Ishikawa (cell line): ENCODE measurements around the gene STOX1.

Source experiments
- CEBPB ChIP-seq: IDR thresholded peaks from 2 replicates; pipeline ENCODE4 v1.6.1; 2012
- CREB1 ChIP-seq: IDR thresholded peaks from 2 replicates; pipeline ENCODE4 v1.6.1; 2012; ENCODE audit warnings: low read depth
- EGR1 ChIP-seq: IDR thresholded peaks from 2 replicates; pipeline ENCODE4 v1.6.1; 2012
- EP300 ChIP-seq: IDR thresholded peaks from 2 replicates; pipeline ENCODE4 v1.6.1; 2012; ENCODE audit warnings: borderline replicate concordance
- FOXM1 ChIP-seq: IDR thresholded peaks from 2 replicates; pipeline ENCODE4 v1.6.1; 2012; ENCODE audit warnings: low read depth, borderline replicate concordance
- MAX ChIP-seq: IDR thresholded peaks from 2 replicates; pipeline ENCODE4 v1.6.1; 2012
- NFIC ChIP-seq: IDR thresholded peaks from 2 replicates; pipeline ENCODE4 v1.6.1; 2012
- RAD21 ChIP-seq: IDR thresholded peaks from 2 replicates; pipeline ENCODE4 v1.6.1; 2012; ENCODE audit warnings: low read depth
- REST ChIP-seq: IDR thresholded peaks from 2 replicates; pipeline ENCODE4 v1.6.1; 2012; ENCODE audit warnings: low read depth, mild to moderate bottlenecking
- TAF1 ChIP-seq: IDR thresholded peaks from 2 replicates; pipeline ENCODE4 v1.6.1; 2012; ENCODE audit warnings: low read depth, mild to moderate bottlenecking
- TCF12 ChIP-seq: IDR thresholded peaks from 2 replicates; pipeline ENCODE4 v1.6.1; 2012; ENCODE audit warnings: low read depth
- TEAD4 ChIP-seq: IDR thresholded peaks from 2 replicates; pipeline ENCODE4 v1.6.1; 2012
- USF1 ChIP-seq: IDR thresholded peaks from 2 replicates; pipeline ENCODE4 v1.6.1; 2012
- YY1 ChIP-seq: IDR thresholded peaks from 2 replicates; pipeline ENCODE4 v1.6.1; 2012; ENCODE audit warnings: low read depth
- ZBTB7A ChIP-seq: IDR thresholded peaks from 2 replicates; pipeline ENCODE4 v1.6.1; 2012; ENCODE audit warnings: low read depth

Gene STOX1

GRCh38 chr10:68829521-68829920 is 2.2 kb downstream of the STOX1 start:
- no peak for TF ChIP-seq CREB1
- TF ChIP-seq EGR1, result no peak
- TF ChIP-seq TAF1, result no peak
- TF ChIP-seq TCF12, result no peak
- TF ChIP-seq USF1, result no peak
- no peak for TF ChIP-seq MAX
- TF ChIP-seq YY1, result no peak
- no peak for TF ChIP-seq RAD21
- TF ChIP-seq EP300, result no peak
- TF ChIP-seq REST, result no peak

GRCh38 chr10:68829952-68830351 is 2.6 kb downstream of the STOX1 start:
- no peak for TF ChIP-seq YY1
- no peak for TF ChIP-seq TAF1
- TF ChIP-seq EP300, result no peak
- TF ChIP-seq REST, result no peak

- TF ChIP-seq USF1, result no peak
Measured at GRCh38 chr10:68831961-68832455, 4.7 kb downstream of the STOX1 start.

- no peak for TF ChIP-seq EP300
- no peak for TF ChIP-seq REST
- no peak for TF ChIP-seq RAD21
- no peak for TF ChIP-seq NFIC
- no peak for TF ChIP-seq TEAD4
- no peak for TF ChIP-seq YY1
- no peak for TF ChIP-seq CREB1
- no peak for TF ChIP-seq MAX
- no peak for TF ChIP-seq TCF12
- no peak for TF ChIP-seq USF1
- no peak for TF ChIP-seq ZBTB7A
- TF ChIP-seq CEBPB, result no peak
- no peak for TF ChIP-seq FOXM1
- no peak for TF ChIP-seq EGR1
- TF ChIP-seq TAF1, result no peak
Measured at GRCh38 chr10:68832601-68833000, 5.3 kb downstream of the STOX1 start.

- TF ChIP-seq TAF1 (no peak), FOXM1 (no peak), TCF12 (no peak), YY1 (no peak), NFIC (no peak), CEBPB (no peak), EP300 (no peak), MAX (no peak), ZBTB7A (no peak), EGR1 (no peak)
Measured at GRCh38 chr10:68837626-68838322, 10.4 kb downstream of the STOX1 start.
